GM18873 (cell line): Measurements from ENCODE around the gene KDM4E.
"Not testable (repeated sequence)": the region's sequence is repeated elsewhere in the genome, so short reads cannot be mapped to it uniquely, and the experiment has no call there.

ENCODE experiments used
- ATAC-seq: cut with Tn5 transposase; IDR thresholded peaks from one replicate; pipeline ENCODE4 v1.9.1; 2021; ENCODE audit warnings: mild to moderate bottlenecking, moderate library complexity, moderate number of reproducible peaks; ENCODE audit not compliant: unreplicated experiment, low FRiP score

Gene KDM4E

DNA sequence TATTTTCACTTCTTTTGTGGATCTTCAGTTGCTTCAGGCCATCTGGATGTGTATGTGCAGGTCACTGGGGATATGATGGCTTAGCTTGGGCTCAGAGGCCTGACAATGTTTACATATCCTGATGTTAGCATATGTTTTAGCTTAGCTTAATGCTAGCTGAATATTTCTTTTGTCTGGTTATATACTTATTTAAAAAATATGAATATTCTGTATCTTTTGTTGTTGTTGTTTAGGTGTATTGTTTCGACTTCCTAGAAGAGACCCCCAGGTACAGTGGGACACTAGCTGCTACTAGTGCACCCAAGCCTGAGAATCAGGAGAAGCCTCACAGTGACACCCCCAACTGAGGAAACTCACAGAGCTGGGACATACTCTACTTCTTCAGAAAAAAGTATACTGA lies at the start of gene KDM4E:
TSS of gene KDM4E (plus strand) at position 301 of the 400 bp plus-strand sequence. CDS start 300 bp downstream, outside the sequence.
- no peak for ATAC-seq

DNA sequence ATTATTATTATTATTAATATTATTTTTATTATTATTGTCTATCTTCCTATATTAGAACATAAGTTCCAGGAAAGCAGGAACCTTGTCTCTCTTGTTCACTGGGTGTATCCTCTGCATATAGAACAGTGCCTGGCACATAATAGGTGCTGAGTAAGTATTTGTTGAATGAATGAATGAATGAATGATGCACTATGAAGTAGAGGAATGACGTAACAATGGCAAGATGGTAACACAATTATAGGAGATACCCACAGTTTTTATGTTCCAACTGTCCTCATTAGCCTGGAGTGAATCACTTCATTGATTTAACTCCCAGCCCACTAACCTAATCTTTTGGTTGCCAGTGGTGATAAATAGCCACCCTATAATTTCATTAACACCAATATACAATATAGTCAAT lies 49.5 kb upstream of the KDM4E start:
- no peak for ATAC-seq

DNA sequence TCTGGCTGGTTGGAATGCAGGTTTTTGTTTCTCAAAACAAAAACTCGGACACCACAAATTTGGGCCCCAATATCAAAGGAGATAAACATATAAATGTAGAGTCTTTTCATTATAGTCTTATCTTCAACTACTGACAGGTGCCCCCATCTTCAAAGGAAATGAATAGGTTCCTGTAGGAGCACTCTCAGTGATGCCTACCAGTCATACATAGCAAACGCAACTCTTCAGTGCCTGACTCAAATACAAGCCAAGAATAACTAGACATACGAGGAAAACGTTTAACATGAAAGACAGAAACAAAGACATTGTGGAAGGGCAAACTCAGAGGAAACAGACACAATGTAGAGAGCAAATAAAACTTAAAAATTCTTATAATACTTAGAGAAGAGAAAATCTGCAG lies 37.7 kb upstream of the KDM4E start:
- ATAC-seq: no peak

DNA sequence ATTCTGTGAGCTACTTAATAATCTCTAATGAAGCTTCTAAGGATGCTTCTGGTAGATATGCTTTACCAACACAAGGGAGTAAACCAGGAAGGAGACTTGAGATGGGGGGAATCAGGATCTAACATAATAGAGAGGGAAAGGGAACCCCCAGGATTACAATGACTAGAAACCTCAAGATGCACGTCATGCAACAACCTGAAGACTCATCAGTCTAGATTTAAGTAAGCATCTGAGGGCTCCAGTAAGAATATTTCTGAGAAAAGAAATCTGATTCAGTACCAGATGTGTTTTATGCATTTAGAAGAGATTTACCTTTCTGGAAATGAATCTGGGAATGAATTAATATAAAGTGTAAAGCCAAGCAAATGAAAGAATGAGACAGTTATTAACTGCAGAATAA lies 36.3 kb upstream of the KDM4E start:
- no peak for ATAC-seq

DNA sequence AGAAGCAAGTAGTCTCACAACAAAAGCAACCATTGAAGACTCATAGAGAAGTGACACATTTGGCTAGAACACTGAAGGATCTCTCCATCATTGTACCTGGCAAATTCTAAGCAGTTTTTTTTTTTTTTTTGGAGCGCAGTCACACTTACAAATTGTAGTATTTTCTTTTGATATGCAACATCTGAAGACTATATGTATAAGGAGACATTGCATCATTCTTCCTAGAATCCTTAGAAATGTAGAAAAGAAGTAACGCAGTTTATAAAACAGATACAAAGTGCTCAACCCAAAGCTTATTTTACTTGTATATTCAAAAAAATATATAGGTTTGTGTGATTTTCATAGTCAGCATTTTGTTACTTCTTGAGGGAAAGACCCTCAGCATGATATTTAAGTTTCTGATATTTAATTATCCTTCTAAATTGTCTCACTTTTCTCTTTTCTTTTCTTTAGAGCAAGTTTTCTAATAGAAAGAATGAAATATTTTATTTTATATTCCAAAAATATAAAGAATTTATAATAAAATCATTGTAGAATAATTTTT lies 31.6 kb upstream of the KDM4E start:
- no peak for ATAC-seq

DNA sequence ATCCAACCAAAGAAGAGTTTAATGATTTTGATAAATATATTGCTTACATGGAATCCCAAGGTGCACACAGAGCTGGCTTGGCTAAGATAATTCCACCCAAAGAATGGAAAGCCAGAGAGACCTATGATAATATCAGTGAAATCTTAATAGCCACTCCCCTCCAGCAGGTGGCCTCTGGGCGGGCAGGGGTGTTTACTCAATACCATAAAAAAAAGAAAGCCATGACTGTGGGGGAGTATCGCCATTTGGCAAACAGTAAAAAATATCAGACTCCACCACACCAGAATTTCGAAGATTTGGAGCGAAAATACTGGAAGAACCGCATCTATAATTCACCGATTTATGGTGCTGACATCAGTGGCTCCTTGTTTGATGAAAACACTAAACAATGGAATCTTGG lies 27.6 kb upstream of the KDM4E start:
- no peak for ATAC-seq

DNA sequence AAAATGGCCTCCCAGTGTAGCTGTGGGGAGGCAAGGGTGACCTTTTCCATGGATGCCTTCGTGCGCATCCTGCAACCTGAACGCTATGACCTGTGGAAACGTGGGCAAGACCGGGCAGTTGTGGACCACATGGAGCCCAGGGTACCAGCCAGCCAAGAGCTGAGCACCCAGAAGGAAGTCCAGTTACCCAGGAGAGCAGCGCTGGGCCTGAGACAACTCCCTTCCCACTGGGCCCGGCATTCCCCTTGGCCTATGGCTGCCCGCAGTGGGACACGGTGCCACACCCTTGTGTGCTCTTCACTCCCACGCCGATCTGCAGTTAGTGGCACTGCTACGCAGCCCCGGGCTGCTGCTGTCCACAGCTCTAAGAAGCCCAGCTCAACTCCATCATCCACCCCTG lies 26.8 kb upstream of the KDM4E start:
- no peak for ATAC-seq

DNA sequence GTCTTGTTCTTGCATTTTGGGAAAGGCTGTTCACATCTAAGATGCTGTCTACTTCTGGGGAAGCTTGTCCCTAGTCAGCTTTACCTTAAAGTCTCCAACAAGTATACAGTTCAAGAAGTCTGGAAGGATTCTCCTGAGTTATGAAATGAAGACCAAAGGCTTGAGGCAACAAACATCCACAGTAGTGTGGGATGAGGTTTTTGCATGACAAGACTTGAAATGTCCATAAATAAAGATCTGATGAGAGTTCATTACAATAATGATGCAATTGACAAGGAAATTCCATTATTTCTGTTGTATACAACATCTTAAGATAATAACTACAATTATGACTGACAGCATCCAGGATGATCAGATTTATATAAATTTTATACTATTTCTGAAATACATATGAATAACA lies 21.3 kb upstream of the KDM4E start:
- ATAC-seq: no peak

DNA sequence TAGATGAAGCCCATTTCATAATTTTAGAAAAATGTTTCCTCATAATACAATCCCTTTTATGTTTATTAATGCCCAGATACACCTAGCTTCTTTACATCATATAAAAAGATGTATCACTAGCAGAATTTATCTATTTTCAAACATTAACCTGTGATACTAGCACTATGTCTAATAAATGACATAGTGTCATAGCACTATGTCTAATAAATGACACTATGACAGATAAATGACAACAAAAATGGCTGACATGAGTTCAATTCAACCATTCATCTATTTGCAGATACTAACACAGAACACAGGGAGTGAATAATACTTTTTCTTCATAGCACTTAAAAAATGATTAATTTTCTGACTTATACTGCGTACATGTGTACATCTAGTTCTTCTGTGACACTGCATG lies 19.4 kb upstream of the KDM4E start:
- no peak for ATAC-seq

DNA sequence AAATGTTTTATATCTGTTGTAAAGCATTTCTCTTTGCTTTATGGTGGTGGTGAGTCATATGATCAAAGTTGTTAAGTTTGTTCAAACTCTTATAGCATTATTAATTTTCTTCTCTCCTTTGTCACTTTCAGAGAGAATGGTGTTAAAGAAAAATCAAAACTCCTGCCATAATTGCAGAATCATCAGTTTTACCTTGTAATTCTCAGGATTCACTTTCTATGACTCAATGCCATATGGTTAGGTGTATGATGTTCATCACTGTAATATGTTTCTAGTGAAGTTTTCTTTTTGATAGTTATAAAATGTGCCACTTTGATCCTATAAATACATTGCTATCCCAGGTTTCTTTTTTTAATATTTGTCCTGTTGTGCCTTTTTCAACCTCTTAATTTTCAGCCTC lies 13.7 kb upstream of the KDM4E start:
- no peak for ATAC-seq

DNA sequence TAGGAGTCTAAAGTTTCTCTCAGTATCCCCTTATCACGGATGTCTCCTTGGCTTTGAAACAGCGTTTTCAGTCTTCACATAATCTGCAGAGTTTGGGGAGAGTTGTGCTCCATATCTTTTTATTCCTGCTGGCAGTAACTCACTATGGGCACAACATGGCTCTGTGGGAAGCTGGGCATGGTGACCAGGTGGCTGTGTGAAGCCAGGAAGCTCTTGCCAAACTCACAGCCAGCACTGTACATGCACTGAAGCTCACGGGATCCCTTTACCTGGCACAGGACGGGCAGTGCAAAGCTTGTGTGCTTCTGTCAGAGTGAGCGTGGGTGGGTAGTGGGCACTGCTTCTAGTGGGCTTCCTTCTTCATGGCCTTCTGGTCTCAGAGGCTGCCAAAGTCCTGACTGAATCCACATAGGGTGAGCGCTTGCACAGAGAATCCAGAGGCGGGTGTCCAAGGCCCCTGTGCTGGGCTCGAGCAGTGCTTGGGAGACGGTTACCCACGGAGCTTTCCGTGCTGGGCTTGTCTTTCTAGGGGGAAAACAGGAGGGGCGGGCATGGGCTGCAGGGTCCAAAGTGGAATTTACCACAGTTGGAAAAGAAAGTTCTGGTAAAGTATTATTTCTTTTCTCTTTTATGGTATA lies 10.8 kb upstream of the KDM4E start:
- ATAC-seq: no peak

DNA sequence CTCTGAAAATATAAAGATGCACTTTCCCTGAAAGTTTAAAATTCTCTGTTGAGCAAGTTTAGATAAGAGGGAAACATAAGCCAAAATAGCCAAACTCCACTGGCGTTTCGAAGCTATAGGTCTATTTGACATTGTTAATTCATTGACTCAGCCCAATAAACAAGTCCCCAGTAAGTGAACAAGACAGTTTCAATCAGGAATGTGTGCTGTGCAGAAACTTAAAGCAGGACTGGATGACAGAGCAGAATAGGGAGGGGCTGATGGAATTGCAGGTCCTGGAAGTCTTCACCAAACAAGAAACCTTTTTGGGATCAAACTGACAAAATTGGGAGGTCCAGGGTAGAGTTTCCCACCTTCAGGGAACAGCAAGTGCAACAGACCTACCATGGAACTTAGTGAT lies 8.9 kb upstream of the KDM4E start:
- ATAC-seq: no peak

DNA sequence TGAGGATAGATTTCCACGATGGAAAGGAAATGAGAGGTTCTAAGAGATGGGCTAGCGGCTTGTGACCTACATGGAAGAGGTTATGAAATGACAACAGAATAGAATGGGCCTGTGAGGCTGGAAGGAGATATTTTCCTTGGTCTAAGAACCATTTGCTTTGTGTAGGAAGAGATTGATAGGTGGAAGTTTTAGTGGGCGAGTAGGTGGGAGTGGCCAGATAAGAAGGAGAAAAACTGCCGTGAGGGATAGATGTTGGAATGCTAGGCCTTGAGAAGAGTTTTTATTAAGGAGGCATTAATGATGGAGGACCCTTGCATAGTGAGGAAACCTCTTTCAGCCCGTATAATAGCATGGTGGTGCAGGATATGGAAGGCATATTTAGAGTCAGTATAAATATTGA lies 3.6 kb upstream of the KDM4E start:
- not testable (repeated sequence) for ATAC-seq

DNA sequence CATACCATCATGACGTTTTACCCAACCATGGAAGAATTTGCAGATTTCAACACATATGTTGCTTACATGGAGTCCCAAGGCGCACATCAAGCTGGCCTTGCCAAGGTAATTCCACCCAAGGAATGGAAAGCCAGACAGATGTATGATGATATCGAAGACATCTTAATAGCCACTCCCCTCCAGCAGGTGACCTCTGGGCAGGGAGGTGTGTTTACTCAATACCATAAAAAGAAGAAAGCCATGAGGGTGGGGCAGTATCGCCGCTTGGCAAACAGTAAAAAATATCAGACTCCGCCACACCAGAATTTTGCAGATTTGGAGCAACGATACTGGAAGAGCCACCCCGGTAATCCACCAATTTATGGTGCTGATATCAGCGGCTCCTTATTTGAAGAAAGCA lies 536 bp downstream of the KDM4E start:
- not testable (repeated sequence) for ATAC-seq

DNA sequence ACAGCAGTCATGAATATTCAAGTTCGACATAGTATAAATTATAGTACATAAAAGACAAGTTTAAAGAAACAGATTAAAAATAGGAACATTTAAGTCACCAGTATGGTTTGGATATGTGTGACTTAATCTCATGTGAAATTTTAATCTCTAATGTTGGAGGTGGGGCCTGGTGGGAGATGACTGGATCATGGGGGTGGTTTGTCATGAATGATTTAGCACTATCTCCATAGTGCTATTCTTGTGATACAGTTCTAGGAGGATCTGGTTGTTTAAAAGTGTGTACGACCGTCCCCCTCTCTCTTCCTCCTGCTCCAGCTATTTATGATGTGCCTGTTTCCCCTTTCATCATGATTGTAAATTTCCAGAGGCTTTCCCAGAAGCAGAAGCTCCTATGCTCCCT lies 3.3 kb downstream of the KDM4E start:
- ATAC-seq: no peak

DNA sequence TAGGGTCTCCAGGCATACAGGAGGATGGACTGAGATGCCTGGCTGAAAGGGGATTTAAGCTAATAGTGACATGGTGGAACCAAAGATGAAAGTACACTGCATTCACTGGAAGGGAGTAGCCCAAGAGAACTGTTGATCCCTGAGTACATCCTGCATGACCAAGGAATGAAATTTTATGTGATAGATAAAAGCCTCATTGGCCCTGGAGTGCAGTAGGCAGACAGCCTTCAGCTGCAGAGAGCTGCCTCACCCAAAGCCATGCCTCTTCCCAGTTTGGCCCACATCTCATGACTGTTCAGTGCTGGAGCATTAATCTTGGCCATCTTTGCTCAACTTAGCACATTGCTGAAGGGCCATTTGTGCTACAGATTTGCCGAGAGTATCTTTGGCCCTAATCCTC lies 8.0 kb downstream of the KDM4E start:
- no peak for ATAC-seq

DNA sequence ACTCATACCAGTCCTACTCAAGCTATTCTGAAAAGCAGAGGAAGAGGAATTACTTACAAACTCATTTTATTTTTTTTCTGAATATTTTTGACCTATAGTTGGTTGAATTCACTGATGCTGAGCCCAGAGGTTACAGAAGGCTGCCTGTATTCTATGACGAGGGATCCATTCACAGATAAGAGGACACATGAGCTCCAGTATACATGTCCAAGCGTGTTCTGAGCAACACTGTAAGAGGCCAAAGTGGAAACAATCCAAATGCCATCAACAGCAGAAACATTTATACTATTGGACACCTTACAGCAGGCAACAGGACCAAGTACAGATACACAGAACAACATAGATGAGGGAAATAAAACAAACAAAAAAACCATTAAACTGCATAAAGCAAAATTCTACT lies 10.3 kb downstream of the KDM4E start:
- no peak for ATAC-seq

DNA sequence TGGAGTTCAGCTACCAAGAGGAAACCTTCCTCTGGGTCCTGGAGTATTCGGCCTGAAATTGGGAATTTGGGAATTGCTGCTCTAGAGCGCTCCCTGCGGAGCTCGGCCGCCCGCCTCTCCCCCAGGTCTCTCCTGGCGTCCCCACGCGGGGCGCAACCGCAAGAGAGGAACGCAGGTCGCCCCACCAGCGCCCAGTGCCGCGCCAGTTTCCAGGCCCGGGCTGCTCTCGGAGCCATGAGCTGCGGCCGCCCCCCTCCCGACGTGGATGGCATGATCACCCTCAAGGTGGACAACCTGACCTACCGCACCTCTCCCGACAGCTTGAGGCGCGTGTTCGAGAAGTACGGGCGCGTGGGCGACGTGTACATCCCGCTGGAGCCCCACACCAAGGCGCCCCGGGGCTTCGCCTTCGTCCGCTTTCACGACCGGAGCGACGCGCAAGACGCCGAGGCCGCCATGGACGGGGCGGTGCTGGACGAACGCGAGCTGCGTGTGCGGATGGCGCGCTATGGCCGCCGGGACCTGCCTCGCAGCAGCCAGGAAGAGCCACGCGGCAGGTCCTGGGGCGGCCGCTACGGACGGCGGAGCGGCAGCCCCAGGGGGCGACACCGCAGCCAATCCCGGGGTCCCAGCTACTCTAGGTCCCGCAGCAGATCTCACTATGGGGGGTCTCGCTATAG lies 12.4 kb downstream of the KDM4E start:
- not testable (repeated sequence) for ATAC-seq

DNA sequence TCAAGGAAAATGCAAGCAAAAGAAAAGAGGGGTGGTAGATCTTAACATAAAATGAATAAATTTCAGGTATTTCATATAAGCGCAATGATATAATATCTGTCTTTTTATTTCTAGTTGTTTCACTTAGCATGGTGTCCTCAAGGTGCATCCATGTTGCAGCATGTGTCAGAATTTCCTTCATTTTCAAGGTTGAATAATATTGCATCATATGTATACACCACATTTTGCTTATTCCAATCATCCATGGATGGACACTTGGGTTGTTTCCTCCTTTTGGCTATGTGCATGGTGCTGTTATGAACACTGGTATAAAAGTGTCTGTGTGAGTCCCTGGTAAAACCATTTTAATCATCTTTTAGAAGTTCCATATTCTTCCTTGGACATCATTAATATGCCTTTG lies 17.2 kb downstream of the KDM4E start:
- no peak for ATAC-seq

DNA sequence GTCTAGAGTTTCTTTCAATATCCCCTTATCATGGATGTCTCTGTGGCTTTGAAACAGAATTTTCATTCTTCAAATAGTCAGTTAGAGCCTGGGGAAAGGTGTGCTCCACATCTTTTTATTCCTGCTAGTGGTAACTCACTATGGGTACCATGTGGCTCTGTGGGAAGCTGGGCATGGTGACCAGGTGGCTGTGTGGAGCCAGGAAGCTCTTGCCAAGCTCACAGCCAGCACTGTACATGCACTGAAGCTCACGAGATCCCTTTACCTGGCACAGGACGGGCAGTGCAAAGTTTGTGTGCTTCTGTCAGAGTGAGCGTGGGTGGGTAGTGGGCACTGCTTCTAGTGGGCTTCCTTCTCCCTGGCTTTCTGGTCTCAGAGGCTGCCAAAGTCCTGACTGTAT lies 17.8 kb downstream of the KDM4E start:
- ATAC-seq: no peak

DNA sequence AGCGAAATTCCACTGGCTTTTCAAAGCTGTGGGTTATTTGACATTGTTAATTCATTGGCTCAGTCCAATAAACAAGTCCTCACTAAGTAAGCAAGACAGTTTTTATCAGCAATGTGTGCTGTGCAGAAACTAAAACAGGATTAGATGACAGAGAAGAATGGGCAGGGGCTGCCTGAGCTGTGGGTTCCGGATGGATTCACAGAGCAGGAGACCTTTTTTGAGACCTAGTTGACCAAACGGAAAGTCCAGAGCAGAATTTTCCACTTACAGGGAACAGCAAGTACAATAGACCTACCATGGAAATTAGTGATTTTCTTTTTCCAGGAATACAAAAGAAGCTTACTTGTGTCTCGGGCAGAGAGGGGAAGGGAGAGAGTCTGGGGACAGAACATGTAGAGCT lies 19.0 kb downstream of the KDM4E start:
- ATAC-seq: no peak

DNA sequence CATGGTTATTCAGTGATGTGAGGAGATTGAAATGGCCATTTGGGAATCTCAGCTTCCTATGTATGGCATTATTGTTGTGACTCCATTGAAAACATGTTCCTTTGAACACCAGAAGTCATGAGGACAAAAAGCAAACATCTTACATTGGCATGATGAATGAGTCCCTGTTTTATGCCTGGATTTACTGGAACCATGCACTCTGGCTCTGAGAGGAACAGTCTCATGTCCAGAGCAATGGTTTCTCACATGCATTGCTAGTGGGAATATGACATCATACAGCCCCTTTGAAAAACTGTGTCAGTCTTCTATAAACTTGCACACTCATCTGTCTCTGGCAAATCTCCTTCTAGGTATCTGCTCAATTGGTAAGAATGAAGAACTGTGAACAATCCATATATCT lies 20.8 kb downstream of the KDM4E start:
- no peak for ATAC-seq
